ENCODE results near the gene OBSCN. TPM values are rescaled to one million over a fixed set of nuclear protein-coding genes. Genes with fewer than 3 reads are reported as not detected.
A peak's percentile ranks its signal among the peaks of the same experiment; 100 is the strongest.

The OBSCN gene
- total RNA-seq, 2 experiments from 2014 or later, result 13.7 to 14.9 TPM

- H3K27me3 Mint-ChIP-seq, result no peaks in the 10 kb centered on the region
These were observed 183.7 kb downstream of the OBSCN start for GRCh38 chr1:228391411-228392020.

GRCh38 chr1:228392111-228392936, 184.5 kb downstream of the OBSCN start:
- no peaks in the 10 kb centered on the region for H3K4me1 Mint-ChIP-seq
- no peak overlapping the region for H3K4me3 Mint-ChIP-seq
- no peaks in the 10 kb centered on the region for H3K9me3 Mint-ChIP-seq
- no peak for DNase-seq
- H3K36me3 Mint-ChIP-seq, result peaks cover 7% of the 10 kb centered on the region
- no peak overlapping the region for H3K27ac Mint-ChIP-seq
- H3K27me3 Mint-ChIP-seq, result no peaks in the 10 kb centered on the region

More at GRCh38 chr1:228391411-228392020, 183.7 kb downstream of the OBSCN start:
- Mint-ChIP-seq H3K27ac (no peak overlapping the region), H3K9me3 (no peaks in the 10 kb centered on the region), H3K4me1 (no peaks in the 10 kb centered on the region), H3K36me3 (peaks cover 7% of the 10 kb centered on the region), H3K4me3 (no peak overlapping the region)
- no peak for DNase-seq

- Mint-ChIP-seq H3K36me3 (peaks cover 7% of the 10 kb centered on the region), H3K4me1 (no peaks in the 10 kb centered on the region), H3K27me3 (no peaks in the 10 kb centered on the region), H3K27ac (no peak overlapping the region), H3K4me3 (no peak overlapping the region), H3K9me3 (no peaks in the 10 kb centered on the region)
- no peak for DNase-seq
These were observed 185.4 kb downstream of the OBSCN start for GRCh38 chr1:228393268-228393701.

GRCh38 chr1:228393811-228394570, 186.1 kb downstream of the OBSCN start:
- Mint-ChIP-seq H3K4me1 (no peaks in the 10 kb centered on the region), H3K9me3 (no peaks in the 10 kb centered on the region), H3K4me3 (no peak overlapping the region), H3K27ac (peak overlapping the region; percentile 48), H3K27me3 (no peaks in the 10 kb centered on the region), H3K36me3 (peaks cover 7% of the 10 kb centered on the region)
- no peak for DNase-seq

GRCh38 chr1:228394571-228395394, 186.9 kb downstream of the OBSCN start:
- no peak for DNase-seq
- Mint-ChIP-seq H3K4me3 (no peak overlapping the region), H3K27ac (no peak overlapping the region), H3K27me3 (no peaks in the 10 kb centered on the region), H3K9me3 (no peaks in the 10 kb centered on the region), H3K4me1 (peaks cover 3% of the 10 kb centered on the region), H3K36me3 (peaks cover 7% of the 10 kb centered on the region)

- H3K36me3 Mint-ChIP-seq, result peaks cover 12% of the 10 kb centered on the region
- no peak for DNase-seq
- no peaks in the 10 kb centered on the region for H3K9me3 Mint-ChIP-seq
- no peak overlapping the region for H3K27ac Mint-ChIP-seq
- H3K4me3 Mint-ChIP-seq, result no peak overlapping the region
- H3K27me3 Mint-ChIP-seq, result no peaks in the 10 kb centered on the region
- H3K4me1 Mint-ChIP-seq, result peaks cover 5% of the 10 kb centered on the region
These were observed 189.2 kb downstream of the OBSCN start for GRCh38 chr1:228396770-228397662.

GRCh38 chr1:228397966-228398365, 190.1 kb downstream of the OBSCN start:
- Mint-ChIP-seq H3K27me3 (no peaks in the 10 kb centered on the region), H3K9me3 (no peaks in the 10 kb centered on the region), H3K36me3 (peaks cover 15% of the 10 kb centered on the region), H3K4me3 (no peak overlapping the region), H3K4me1 (peaks cover 13% of the 10 kb centered on the region), H3K27ac (no peak overlapping the region)
- no peak for DNase-seq

GRCh38 chr1:228398741-228399461, 191.1 kb downstream of the OBSCN start:
- H3K4me1 Mint-ChIP-seq, result peaks cover 21% of the 10 kb centered on the region
- no peaks in the 10 kb centered on the region for H3K9me3 Mint-ChIP-seq
- H3K36me3 Mint-ChIP-seq, result peaks cover 21% of the 10 kb centered on the region
- no peak overlapping the region for H3K27ac Mint-ChIP-seq
- no peaks in the 10 kb centered on the region for H3K27me3 Mint-ChIP-seq
- H3K4me3 Mint-ChIP-seq, result no peak overlapping the region
- no peak for DNase-seq

- H3K4me1 Mint-ChIP-seq, result peaks cover 29% of the 10 kb centered on the region
- no peaks in the 10 kb centered on the region for H3K9me3 Mint-ChIP-seq
- H3K4me3 Mint-ChIP-seq, result no peak overlapping the region
- no peak overlapping the region for H3K27ac Mint-ChIP-seq
- H3K36me3 Mint-ChIP-seq, result peaks cover 29% of the 10 kb centered on the region
- H3K27me3 Mint-ChIP-seq, result no peaks in the 10 kb centered on the region
- no peak for DNase-seq
These were observed 191.8 kb downstream of the OBSCN start for GRCh38 chr1:228399531-228400236.

- H3K4me3 Mint-ChIP-seq, result no peak overlapping the region
- no peak for DNase-seq
- no peaks in the 10 kb centered on the region for H3K27me3 Mint-ChIP-seq
- no peak overlapping the region for H3K27ac Mint-ChIP-seq
- H3K9me3 Mint-ChIP-seq, result no peaks in the 10 kb centered on the region
- peaks cover 34% of the 10 kb centered on the region for H3K36me3 Mint-ChIP-seq
- peaks cover 34% of the 10 kb centered on the region for H3K4me1 Mint-ChIP-seq
These were observed 192.4 kb downstream of the OBSCN start for GRCh38 chr1:228400237-228400651.

- Mint-ChIP-seq H3K36me3 (peaks cover 35% of the 10 kb centered on the region), H3K4me1 (peaks cover 35% of the 10 kb centered on the region)
These were observed 193.0 kb downstream of the OBSCN start for GRCh38 chr1:228400692-228401454.

More at GRCh38 chr1:228400692-228401454, 193.0 kb downstream of the OBSCN start:
- H3K4me3 Mint-ChIP-seq, result no peak overlapping the region
- H3K27me3 Mint-ChIP-seq, result no peaks in the 10 kb centered on the region
- H3K9me3 Mint-ChIP-seq, result no peaks in the 10 kb centered on the region
- DNase-seq, result no peak
- no peak overlapping the region for H3K27ac Mint-ChIP-seq

All from activated naive CD8-positive, alpha-beta T cell treated with anti-CD3 and anti-CD28 coated beads for 36 hours (primary cell).